PFSK-1 (cell line): ENCODE data around the gene PPFIBP2.

ENCODE experiments used
- FOXP2 ChIP-seq: optimal IDR thresholded peaks from 2 replicates; pipeline ENCODE3; 2011; ENCODE audit warnings: borderline replicate concordance, control low read depth, inconsistent platforms; ENCODE audit not compliant: insufficient read depth; ENCODE audit errors: extremely low read length, extremely low read depth
- POLR2AphosphoS5 ChIP-seq: IDR thresholded peaks from 2 replicates; pipeline ENCODE4 v1.6.1; 2012; ENCODE audit warnings: low read depth, mild to moderate bottlenecking, control low read depth, low read length, moderate library complexity
- REST ChIP-seq, 2 experiments: IDR thresholded peaks; 2 replicates each; pipeline versions ENCODE4 v1.6.1 to v1.8.0; 2011 to 2012; ENCODE audit warnings: low read depth in 2 of 2, low read length in 2 of 2, control low read depth in 1 of 2, inconsistent platforms in 1 of 2, mild to moderate bottlenecking in 1 of 2, moderate library complexity in 1 of 2; ENCODE audit not compliant: insufficient read depth in 1 of 2
- SIN3A ChIP-seq: IDR thresholded peaks from 2 replicates; pipeline ENCODE4 v1.6.1; 2012; ENCODE audit warnings: mild to moderate bottlenecking, low read length, moderate library complexity, borderline replicate concordance; ENCODE audit not compliant: insufficient read depth
- TAF1 ChIP-seq: IDR thresholded peaks from 2 replicates; pipeline ENCODE4 v1.6.1; 2012; ENCODE audit warnings: low read length, control low read depth, borderline replicate concordance; ENCODE audit not compliant: insufficient read depth

Gene PPFIBP2

GRCh38 chr11:7610393-7610792, 96.6 kb downstream of the PPFIBP2 start:
- TF ChIP-seq TAF1 (no peak), REST (IDR thresholded peaks at IDR 0.05; ENCODE audit: insufficient read depth in 1 of 2, low read depth in 2 of 2, low read length in 2 of 2) (no peak), FOXP2 (no peak), SIN3A (no peak), POLR2AphosphoS5 (no peak)

- TF ChIP-seq REST (IDR thresholded peaks at IDR 0.05; ENCODE audit: insufficient read depth in 1 of 2, low read depth in 2 of 2, low read length in 2 of 2) (no peak), SIN3A (no peak), POLR2AphosphoS5 (no peak), TAF1 (no peak), FOXP2 (no peak)
Measured at GRCh38 chr11:7611411-7611810, 97.6 kb downstream of the PPFIBP2 start.

GRCh38 chr11:7612056-7612660, 98.4 kb downstream of the PPFIBP2 start:
- TF ChIP-seq TAF1: no peak

GRCh38 chr11:7612661-7613393, 99.0 kb downstream of the PPFIBP2 start:
- no peak for TF ChIP-seq FOXP2
- TF ChIP-seq SIN3A: no peak

GRCh38 chr11:7613394-7613720, 99.6 kb downstream of the PPFIBP2 start:
- TF ChIP-seq SIN3A (no peak), REST (IDR thresholded peaks at IDR 0.05; ENCODE audit: insufficient read depth in 1 of 2, low read depth in 2 of 2, low read length in 2 of 2) (no peak), FOXP2 (no peak), POLR2AphosphoS5 (no peak), TAF1 (no peak)

- TF ChIP-seq REST (IDR thresholded peaks at IDR 0.05; ENCODE audit: insufficient read depth in 1 of 2, low read depth in 2 of 2, low read length in 2 of 2) (no peak), POLR2AphosphoS5 (no peak), FOXP2 (no peak), TAF1 (no peak), SIN3A (no peak)
Measured at GRCh38 chr11:7614656-7615055, 100.9 kb downstream of the PPFIBP2 start.
